ENCODE data around the gene L2HGDH. TPM values are rescaled to one million over a fixed set of nuclear protein-coding genes. Genes with fewer than 3 reads are reported as not detected.
A peak's percentile ranks its signal among the peaks of the same experiment; 100 is the strongest.

The L2HGDH gene
- total RNA-seq, 1 experiment from 2014 or later = 22.6 TPM

- Histone ChIP-seq H3K23ac (ENCODE audit: insufficient read length, low read depth, low read length) (no peak overlapping the region), H3K4me2 (ENCODE audit: insufficient read depth, insufficient read length, low read length) (no peak overlapping the region), H3K18ac (ENCODE audit: insufficient read length, low read depth, low read length) (no peak overlapping the region), H3K27me3 (ENCODE audit: insufficient read depth, low read length) (no peaks in the 10 kb centered on the region), H2AFZ (ENCODE audit: low read length) (no peak overlapping the region), H3T11ph (ENCODE audit: low read length) (no peak overlapping the region), H2BK12ac (ENCODE audit: insufficient read length, low read depth, low read length) (no peak overlapping the region), H3K9ac (ENCODE audit: extremely low read depth, insufficient read length, low read length) (no peak overlapping the region), H4K91ac (ENCODE audit: insufficient read length, low read depth, low read length) (no peak overlapping the region), H3K56ac (ENCODE audit: insufficient read length, low read depth, low read length) (no peak overlapping the region), H3K4ac (ENCODE audit: low read depth, low read length) (no peak overlapping the region), H2BK15ac (ENCODE audit: low read depth, low read length) (no peak overlapping the region), H2BK120ac (ENCODE audit: low read depth, low read length, poor library complexity, severe bottlenecking) (no peak overlapping the region), H3K23me2 (ENCODE audit: insufficient read length, low read depth, low read length, poor library complexity, severe bottlenecking) (no peaks in the 10 kb centered on the region), H3K14ac (ENCODE audit: insufficient read depth, low read length) (no peak overlapping the region), H3K79me1 (ENCODE audit: insufficient read depth, low read depth, low read length, poor library complexity, severe bottlenecking) (no peaks in the 10 kb centered on the region), H2BK5ac (ENCODE audit: insufficient read length, low read length) (no peak overlapping the region), H4K5ac (ENCODE audit: insufficient read length, low read depth, low read length) (no peak overlapping the region), H4K8ac (replicated peaks; ENCODE audit: insufficient read length, low read depth, low read length) (no peak overlapping the region), H2BK20ac (ENCODE audit: low read depth, low read length, poor library complexity, severe bottlenecking) (no peak overlapping the region), H4K20me1 (ENCODE audit: control insufficient read depth, insufficient read depth, insufficient read length) (no peaks in the 10 kb centered on the region), H3K9me3 (ENCODE audit: control insufficient read depth, low read depth, low read length) (no peaks in the 10 kb centered on the region), H2AK5ac (ENCODE audit: insufficient read length, low read length) (no peak overlapping the region), H3K27ac (ENCODE audit: insufficient read length, low read depth, low read length) (no peak overlapping the region), H3K79me2 (ENCODE audit: insufficient read depth, low read length) (no peaks in the 10 kb centered on the region), H3K4me1 (ENCODE audit: insufficient read depth, low read length) (peaks cover 8% of the 10 kb centered on the region; the same call in 1 of the 2 replicates)
- no CpG with 5 or more reads among the region's 3 CpGs for WGBS (ENCODE audit: extremely low coverage, insufficient read length, low lambda C conversion rate)
- DNase-seq = no peak
- H3K4me3 Mint-ChIP-seq = no peak overlapping the region
- 0 out of 7 replicates have a peak overlapping the region, but pooled peaks of 1 of the 3 experiments have one; percentile 27 for H3K27ac Mint-ChIP-seq
- H3K9me3 Mint-ChIP-seq = no peaks in the 10 kb centered on the region
- H3K4me1 Mint-ChIP-seq = peaks cover 24 to 38% of the 10 kb centered on the region in 2 experiments
- TF ChIP-seq, protein P1, sequence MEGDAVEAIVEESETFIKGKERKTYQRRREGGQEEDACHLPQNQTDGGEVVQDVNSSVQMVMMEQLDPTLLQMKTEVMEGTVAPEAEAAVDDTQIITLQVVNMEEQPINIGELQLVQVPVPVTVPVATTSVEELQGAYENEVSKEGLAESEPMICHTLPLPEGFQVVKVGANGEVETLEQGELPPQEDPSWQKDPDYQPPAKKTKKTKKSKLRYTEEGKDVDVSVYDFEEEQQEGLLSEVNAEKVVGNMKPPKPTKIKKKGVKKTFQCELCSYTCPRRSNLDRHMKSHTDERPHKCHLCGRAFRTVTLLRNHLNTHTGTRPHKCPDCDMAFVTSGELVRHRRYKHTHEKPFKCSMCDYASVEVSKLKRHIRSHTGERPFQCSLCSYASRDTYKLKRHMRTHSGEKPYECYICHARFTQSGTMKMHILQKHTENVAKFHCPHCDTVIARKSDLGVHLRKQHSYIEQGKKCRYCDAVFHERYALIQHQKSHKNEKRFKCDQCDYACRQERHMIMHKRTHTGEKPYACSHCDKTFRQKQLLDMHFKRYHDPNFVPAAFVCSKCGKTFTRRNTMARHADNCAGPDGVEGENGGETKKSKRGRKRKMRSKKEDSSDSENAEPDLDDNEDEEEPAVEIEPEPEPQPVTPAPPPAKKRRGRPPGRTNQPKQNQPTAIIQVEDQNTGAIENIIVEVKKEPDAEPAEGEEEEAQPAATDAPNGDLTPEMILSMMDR (conservative IDR thresholded peaks at IDR 0.05) = no peak
- H3K36me3 Mint-ChIP-seq (ENCODE audit: insufficient read depth in 1 of 3, low read depth in 3 of 3) = no peaks in the 10 kb centered on the region
- H3K27me3 Mint-ChIP-seq (ENCODE audit: low read depth) = no peaks in the 10 kb centered on the region; the same call in 1 of the 2 replicates
Measured at GRCh38 chr14:50339178-50339804, 27.3 kb upstream of the L2HGDH start.

Data from H9 (cell line).